PC-9 (cell line): ENCODE results near the gene ATP8B2.

Source experiments
- CTCF ChIP-seq: fragments of 200-600 bp; sonication (generic); conservative IDR thresholded peaks from 2 replicates; pipeline ENCODE4 v1.6.1; 2017; ENCODE audit warnings: mixed run types, antibody characterized with exemption, mild to moderate bottlenecking, moderate library complexity
- EZH2 ChIP-seq: fragments of 200-600 bp; sonication (generic); IDR thresholded peaks from 2 replicates; pipeline ENCODE4 v1.8.0; 2017; ENCODE audit warnings: antibody characterized with exemption, low read depth

DNA sequence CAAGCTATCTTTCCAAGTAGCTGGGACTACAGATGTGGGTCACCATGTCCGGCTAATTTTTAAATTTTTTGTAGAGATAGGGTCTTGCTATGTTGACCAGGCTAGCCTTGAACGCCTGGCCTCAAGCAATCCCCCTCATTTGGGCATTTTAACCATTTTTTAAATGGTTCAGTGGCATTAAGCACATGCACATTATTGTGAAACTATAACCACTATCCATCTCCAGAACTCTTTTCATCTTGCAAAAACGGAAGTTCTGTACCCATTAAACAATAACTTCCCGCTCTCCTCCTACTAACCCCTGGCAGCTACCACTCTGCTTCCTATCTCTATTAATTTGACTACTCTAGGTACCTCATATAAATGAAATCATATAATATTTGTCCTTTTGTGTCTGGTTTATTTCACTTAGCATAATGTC, 75.1 kb downstream of the ATP8B2 start:
- no peak for TF ChIP-seq CTCF
- no peak for TF ChIP-seq EZH2
